HG03064 (cell line): ENCODE results near the gene CHD6.

Source experiments
- ATAC-seq: cut with Tn5 transposase; IDR thresholded peaks from one replicate; pipeline ENCODE4 v1.9.1; 2021; ENCODE audit warnings: low read depth; ENCODE audit not compliant: unreplicated experiment

The CHD6 gene

DNA sequence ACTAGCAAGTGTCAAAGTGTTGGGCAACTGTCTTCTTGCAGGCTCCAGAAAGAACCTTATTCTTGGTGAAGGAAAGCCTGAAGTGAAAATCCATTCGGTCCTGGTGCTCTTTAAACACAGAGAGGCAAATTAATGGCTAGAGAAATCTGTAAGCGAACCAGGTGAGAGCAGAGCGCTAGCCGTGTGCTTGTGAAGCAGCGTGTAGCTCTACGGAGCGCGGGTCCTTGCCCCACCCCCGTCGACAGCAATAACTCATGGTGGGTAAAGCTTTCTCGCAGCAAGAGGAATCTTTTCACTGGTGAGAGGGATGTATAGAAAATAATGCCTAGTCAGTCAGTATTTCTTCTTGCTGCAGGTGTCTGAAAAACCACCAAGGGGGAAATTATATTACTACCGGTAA is 214.6 kb downstream of the CHD6 start:
- ATAC-seq, result no peak

DNA sequence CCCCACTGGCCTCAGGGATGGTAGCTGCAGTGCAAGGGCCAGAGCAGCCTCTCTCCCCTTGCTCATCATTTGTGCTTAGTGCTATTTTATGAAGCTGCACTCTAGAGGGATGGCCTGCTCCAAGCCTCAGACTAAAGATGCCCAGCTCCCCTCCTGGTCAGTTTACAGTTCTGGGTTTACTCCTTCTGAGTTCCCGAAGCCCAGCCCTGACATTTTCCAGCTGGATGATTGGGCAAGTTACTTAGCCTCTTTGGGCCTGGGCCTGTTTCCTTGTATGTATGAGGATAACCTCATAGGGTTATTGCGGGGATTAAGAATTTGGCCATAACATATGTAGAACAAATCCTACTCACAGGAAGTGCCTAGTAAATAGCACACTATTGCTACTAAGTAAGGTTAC is 219.8 kb downstream of the CHD6 start:
- no peak for ATAC-seq

DNA sequence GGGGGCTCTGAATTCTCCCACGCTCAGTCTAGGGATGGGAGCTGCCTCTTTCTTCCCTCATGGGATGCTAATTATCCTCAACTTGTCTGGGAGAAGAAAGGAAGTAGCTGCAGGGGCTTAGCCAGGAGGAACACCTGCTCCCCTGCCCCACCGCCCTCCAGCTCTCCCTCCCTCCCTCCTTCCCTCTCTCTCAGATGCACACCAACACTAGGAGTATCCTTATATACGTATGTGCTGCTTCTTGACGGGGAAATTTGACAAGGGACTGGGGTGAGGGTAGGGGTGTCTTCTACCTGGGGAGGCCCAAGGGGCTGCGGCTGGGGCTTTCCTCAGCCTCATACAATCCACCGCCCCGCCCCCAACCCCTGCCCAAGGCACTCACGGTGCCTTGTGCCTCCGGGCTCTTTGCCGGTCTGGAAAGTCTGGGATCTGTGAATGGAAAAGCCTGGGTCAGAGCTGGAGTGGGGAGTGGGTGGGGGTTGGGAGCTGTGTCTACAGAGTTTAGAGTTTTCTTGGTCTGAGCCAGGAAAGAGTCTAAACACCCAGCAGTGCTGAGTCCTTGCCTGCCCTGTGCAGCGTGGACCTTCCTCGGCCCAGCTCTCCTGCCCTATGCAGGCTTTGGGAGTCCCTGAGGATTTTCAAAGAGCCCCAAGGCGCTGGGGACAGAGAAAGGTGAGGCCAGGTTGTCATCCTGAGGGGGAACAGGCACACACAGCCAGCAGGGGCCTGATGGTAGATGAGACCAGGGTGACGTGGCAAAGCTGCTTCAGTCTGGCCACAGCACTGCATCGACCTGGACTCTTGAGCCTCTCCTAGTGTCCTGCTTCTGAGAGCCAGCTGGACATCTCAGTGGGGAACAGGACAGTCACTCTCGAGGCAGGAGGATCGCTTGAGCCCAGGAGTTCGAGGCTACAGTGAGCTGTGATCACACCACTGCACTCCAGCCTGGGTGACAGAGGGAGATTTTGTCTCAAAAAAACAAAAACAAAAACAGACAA is 222.2 kb downstream of the CHD6 start:
- ATAC-seq, result no peak

DNA sequence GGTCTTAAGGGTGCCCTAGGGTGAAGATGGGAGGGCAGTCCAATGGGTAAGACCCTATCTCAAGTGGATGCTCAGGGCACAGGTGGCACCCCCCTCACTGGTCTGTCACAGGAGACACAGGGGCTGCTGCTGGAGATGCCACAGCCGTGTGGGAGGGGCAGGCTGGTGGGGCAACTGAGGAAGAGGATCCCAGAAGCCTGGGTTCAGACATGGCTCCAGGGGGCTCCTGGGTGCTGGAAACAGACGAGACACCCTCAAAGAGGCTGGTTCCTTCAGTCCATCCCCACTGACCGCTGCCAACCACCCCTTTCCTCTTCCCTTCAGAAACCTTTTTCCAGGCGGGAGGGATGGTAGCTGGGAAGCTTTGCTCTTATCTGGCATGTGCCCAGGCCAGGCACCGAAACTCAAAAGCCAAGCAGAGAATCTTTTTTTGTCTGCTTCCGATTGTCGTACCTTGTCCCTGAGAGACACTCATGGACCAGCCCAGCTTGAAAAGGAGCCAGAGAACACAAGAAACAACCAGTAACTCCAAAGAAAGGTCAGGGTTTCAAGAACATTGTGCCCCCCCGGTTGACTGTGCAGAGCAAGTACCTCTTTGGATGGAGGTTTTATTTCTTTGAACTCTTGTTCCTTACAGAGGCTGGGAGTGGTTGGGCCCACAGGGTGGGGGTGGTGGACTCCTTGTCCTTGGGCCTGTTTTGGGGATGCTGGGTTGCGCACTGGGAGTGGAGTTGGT is 223.1 kb downstream of the CHD6 start:
- no peak for ATAC-seq

DNA sequence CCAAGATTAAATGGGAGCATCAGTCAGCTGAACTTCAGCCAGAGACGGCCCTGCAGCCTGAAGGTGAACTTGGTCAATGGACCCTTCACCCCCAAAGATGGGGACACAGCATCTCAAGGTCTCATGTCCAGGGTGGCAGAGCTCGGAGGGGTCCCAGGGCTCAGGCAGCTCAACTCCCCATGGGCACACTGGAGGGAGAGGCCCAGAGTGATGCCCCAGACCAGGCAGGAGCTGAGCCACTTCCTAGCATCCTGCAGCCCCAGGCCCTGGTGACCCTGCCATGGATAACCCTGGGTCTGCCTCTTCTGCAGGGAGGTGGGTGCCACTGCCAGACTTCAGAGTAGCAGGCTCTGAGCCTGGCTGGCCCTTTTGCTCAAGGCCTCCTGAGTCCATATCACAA is 224.1 kb downstream of the CHD6 start:
- no peak for ATAC-seq

DNA sequence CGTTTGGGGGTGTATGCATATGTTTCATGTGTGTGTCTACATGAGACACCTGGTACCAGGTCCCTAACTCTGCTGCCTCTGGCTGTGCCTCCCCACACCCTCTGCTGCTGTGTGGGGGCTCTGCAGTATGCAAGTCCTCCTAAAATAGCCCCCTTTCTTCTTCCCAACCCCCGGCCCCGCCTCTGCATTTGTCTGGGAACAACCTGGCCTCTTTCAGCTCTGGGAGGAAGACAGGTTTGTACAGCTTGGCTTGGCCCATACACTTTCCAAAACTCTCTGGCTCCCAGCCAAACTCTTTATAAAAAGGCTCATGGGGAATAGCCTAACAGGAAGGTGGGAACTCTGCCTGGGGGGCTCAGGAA is 224.5 kb downstream of the CHD6 start:
- ATAC-seq, result no peak

DNA sequence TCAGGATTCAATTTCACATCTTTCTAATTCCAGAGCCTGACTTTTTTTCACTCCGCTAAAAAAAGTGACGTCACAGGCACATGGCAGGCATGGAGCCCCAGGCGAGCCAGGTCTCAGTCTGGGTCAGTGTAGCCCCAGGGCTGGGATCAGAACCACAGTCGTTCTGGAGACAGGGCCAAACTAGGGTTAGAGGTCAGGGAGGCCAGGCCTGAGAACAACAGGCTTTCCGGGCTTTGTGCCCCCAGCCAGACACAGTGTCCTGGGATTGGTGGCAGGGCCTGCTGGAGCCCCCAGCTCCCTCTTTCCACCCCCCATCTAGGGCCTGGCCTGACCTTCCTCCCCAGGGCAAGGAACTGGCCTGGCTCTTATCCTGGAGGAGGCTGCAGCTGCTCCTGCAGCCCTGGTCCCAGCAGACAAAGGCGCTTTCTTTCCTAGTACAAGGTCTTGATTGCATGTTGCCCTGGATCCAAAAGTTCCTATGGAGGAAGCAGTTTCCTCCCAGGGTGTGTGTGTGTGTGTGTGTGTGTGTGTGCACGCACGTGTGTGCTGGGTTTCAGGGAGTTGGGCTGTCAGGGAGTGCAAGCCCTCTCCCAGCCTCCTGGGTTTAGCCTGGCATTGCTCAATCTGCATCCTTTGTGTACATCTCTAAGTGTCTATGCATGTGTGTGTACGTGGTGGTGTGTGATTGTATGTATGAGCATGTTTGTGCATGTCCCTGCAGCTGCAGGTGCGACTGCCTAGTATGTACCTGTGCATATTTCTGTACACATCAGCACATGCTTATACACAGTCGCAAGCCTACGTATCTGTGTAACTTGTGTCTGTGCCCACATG is 225.1 kb downstream of the CHD6 start:
- ATAC-seq, result no peak

DNA sequence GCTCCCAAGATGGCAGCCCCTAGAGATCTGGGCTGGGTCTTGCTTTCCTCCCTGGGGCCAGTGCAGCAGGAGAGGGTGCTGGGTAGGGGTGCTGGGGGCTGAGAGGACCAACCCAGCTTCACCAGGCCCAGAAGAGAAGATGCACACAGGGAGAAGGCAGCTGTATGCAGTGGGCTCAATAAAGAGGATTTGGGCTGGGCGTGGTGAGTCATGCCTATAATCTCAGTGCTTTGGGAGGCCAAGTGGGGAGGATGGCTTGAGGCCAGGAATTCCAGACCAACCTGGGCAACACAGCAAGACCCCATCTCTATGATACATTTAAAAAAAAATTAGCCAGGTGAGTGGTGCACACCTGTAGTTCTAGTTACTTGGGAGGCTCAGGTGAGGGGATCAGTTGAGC is 225.9 kb downstream of the CHD6 start:
- ATAC-seq, result no peak

DNA sequence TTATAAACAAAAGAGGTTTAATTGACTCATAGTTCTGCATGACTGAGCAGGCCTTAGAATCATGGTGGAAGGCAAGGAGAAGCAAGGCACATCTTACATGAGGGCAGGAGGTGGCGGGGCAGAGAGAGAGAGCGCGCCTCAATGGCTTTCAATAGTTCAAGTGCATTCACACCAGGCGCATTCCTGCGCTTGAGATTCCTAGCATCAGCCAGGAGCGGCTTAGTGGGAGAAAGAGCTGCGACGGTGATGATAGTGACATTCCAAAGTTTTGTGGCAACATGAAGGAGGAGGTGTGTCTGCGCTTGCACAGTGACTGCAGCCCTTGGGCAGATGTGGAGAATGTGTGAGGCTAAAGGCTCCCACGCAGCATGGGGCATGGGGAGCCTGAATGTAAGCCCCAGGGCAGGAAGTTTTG is 226.6 kb downstream of the CHD6 start:
- ATAC-seq, result no peak

DNA sequence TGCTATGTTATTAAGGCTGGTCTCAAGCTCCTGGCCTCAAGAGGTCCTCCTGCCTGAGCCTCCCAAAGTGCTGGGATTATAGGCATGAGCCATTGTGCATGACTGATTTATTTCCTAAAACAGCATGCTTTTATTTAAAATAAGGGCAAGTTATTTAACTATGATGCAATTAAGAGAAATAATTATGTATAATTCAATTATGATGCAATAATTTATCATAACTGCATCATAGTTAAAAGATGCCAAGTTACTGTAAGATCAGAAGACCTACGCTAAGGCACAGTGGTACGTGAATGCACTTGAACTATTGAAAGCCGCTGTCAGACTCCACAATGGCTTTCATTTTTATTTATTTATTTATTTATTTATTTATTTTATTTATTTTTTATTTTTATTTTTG is 227.3 kb downstream of the CHD6 start:
- no peak for ATAC-seq

DNA sequence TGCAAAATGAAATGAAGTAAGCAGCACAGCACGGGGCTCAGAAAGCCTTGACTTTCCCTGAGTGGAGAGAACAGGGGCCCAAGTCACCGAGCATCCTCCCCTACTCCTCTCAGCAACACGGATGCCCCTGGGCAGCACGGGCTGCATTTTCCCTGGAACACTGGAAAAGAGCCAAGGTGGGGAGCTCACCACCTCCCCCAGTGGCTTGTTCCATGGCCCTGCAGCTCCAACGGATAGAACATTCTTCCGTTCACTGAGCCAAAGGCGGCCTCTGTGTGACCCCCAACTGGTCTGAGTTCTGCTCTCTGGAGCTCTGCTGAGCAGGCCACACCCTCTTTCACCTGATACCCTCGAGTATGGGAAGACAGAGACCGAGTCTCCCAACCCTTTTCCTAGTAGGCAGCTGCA is 230.7 kb downstream of the CHD6 start:
- no peak for ATAC-seq

DNA sequence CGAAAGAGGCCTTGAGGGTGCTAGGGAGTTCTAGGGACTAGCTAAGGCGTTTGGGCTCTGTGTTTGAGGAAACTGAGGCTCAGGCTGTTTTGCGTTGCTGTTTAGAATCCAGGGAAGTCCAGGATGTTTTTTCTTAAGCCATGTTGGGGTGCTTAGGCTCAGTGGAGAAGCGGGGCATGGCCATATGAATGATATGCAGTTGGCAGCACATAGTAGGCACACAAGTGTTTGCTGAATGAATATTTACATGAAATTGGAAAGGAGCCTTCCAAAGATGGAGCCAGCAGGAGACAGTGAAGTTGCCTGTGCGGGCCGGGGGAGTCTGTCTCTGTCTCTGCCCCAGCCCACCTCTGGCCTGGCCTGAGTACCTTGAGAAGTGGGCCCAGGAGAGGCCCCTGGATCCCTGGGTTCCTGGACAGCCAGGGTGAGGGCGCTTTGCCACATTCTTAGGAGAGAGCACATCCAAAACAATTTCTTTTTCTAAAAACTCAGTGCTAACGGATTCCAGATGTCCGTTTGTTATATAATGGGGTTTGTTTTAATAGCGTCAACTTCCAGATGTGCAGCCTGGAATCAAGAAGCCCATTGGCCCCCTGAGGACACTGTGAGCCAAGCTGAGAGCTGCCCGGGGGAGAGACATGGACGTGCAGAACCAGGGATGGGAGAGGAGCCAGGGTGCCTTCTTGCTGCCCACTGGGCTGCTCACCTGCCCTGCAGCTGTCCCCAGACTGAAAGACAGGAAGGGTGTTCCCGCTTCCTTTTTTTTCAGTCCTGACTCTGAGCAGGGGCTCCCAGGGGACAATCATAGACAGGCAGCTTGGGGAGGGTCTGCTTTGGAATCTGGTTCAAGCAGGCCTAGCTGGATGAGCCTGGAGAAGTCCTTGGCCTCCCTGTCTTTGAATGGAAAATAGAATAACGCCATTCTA is 231.4 kb downstream of the CHD6 start:
- no peak for ATAC-seq

DNA sequence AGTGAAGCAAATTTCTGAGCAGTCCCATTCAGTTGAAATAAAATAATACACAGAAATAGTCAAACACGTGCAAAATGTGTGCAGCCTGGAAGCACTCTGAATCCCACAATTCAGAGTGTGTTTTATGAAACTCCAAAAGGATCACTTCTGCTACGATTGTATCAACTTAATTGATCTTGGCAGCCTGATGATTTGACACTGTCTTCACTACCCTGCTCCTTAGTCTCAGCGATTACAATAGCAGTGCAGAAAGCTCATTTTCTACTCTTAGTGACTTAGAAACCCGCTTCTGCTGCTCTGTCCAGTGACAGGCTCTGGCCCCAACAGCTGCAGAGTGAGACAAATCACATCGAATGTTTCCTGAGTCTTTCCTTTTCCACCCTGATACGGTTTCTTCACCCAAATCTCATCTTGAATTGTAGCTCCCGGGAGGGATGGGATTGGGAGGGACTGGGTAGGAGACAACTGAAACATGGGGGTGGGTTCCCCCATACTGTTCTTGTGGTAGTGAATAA is 235.3 kb downstream of the CHD6 start:
- ATAC-seq, result no peak

DNA sequence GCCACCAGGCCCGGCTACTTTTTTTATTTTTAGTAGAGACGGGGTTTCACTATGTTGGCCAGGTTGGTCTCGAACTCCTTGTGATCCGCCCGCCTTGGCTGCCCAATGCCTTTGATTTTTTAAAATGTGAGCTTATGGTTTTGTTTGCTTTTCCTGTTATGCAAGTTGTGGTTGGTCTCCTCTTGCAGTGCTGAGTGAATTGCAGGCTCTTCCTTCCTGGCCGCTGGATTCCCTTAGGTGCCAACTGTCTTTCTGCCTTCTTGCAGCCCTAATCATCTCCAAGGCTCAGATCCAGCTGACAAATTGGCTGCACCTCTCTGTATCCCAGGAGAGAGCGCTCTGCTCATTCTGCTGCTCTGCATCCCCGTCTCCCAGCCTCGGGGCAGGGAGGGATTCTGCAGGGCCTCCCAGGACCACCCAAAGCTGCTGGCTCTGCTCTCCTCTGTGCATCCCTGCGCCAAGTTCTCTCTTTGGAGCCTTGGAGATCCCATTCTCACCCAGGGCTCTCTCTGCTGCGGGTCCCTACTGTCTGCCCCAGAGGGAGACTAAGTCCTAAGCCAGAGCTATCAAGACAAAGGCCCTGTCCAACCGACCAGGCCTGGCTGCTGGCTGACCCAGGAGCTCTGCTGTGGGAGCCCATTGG is 237.5 kb downstream of the CHD6 start:
- ATAC-seq, result no peak

DNA sequence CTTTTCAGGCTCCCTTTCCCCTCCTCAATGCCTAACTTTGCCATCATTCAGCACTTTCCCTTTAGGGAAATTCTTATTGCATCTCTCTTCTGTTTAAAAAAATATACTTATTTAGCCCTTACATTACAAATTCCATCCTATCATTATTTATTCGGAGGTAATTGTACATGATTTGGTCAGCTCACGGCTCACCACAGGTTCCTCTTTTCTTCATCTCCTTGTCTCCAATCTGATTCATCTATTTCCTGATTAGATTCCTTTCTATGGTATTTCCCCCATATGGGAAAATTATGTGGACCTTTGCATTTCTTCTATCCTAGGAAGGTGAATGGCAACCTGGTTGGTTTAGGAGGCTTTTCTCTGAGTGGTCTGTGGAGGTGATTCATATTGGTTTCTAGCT is 238.6 kb downstream of the CHD6 start:
- no peak for ATAC-seq

DNA sequence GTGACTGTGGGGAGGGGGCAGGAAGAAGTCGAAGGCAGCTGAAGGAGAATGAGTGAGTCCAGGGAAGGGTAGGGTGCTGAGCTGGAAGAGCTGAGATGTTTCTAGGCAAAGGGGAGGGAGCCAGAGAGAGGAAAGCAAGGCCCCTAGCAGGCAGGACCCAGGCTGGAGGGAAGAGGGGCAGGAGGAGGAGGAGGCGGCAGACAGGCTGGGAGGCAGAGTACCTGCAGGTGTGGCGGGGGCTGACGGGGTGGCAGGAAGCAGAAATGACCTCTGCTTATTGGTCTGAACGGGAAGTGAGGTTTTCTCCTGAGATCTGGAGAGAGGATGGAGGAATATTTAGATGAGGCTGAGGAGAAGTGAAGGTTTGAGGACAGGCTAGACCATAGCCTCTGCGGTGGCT is 240.9 kb downstream of the CHD6 start:
- no peak for ATAC-seq

DNA sequence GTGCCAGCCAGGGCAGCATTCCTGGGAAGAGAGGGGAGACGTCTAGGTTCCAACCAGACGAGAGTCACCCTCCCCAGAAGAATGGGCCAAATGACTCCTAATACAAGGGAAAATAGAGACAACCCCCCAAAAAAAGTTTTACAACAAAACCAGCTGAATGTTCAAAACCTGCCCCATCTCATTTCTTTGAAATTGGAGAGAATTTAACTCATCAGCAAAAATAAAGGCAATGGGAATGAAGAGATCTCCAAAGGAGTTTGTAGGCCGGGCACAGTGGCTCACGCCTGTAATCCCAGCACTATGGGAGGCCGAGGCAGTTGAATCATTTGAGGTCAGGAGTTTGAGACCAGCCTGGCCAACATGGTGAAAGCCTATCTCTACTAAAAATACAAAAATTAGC is 241.8 kb downstream of the CHD6 start:
- ATAC-seq, result no peak

DNA sequence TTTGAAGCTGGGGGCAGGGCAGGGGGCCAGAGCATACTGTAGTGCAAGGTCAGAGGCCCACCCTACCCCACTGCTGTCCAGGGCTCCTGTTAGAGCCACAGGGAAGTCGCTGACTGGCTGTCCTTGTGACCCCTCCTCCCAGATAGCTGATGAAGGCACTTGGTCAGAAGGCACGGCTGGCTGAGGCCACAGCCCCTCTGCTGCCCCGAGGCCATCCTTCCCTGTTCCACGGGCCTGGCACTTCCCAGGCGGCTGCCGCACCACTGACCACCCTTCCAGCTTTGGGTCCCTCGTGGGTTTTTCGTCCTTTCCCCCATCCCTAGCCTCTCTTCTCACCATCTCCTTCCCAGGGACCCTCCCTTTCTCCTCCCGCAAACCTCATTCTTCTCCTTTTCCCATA is 242.3 kb downstream of the CHD6 start:
- ATAC-seq, result no peak
